Activated CD4-positive, alpha-beta T cell treated with anti-CD3 and anti-CD28 coated beads, Interleukin-2, Interleukin-4, amounts not matched to agents 100 ng/mL and 50 ng/mL, durations not matched to agents 16 hours and 8 hours (primary cell): Measurements from ENCODE around the gene MRTFA.
"Not testable (repeated sequence)": the region's sequence is repeated elsewhere in the genome, so short reads cannot be mapped to it uniquely, and the experiment has no call there.

Experiments
- DNase-seq: peaks from one replicate; pipeline ENCODE4 v3.0.0-alpha.2; 2020; ENCODE audit warnings: low spot score

MRTFA gene

DNA sequence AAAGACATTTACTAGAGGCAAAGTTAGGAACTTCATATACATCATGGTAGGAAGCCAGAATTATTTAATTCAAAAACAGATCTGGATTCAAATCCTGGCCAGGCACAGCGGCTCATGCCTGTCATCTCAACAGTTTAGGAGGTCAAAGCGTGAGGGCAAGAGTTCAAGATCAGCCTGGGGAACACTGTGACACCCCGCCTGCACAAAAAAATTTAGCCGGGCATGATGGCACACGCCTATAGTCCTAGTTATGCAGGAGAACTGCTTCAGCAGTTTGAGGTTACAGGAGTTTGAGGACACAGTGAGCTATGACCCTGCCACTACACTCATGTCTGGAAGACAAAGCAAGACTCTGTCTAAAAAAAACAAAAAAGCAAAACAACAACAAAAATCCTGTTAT is 8.9 kb downstream of the MRTFA start:
- no peak for DNase-seq

DNA sequence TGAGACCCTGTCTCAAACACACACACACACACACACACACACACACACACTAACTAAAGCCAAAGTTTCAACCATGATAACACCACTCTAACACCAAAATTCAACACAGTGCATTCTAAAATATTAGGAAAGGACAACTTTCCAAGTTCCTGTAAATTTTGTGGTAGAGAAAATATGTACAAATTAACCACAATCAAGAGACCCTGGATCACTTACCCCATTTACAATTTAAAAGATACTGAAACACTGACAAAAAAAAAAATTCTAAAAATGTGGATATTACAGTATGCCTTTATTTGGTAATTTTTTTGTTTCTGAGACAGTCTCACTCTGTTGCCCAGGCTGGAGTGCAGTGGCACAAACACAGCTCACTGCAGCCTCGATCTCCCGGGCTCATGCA is 9.7 kb downstream of the MRTFA start:
- DNase-seq: no peak

DNA sequence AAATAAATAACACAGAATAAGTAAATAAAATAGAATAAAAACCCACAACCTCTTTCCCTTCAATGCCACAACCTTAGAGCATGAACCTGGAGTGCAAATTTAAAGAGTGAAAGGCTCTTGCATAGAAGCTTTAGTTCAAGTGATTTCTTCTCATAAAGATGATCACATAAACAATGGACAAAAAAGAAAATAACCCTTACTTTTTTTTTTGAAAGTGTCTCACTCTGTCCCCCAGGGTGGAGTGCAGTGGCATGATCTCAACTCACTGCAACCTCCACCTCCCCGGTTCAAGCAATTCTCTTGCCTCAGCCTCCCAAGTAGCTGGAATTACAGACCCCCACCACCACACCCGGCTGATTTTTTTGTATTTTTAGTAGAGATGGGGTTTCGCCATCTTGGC is 10.7 kb downstream of the MRTFA start:
- not testable (repeated sequence) for DNase-seq

DNA sequence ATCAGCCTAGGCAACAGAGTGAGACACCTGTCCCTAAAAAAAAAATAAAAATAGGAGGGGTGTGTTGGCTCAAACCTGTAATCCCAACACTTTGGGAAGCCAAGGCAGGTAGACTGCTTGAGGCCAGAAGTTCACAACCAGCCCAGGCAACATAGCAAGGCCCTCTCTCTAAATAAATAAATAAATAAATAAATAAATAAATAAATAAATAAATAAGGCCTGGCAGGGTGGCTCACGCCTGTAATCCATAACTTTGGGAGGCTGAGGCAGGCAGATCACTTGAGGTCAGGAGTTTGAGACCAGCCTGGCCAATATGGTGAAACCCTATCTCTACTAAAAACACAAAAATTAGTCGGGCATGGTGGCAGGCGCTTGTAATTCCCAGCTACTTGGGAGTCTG is 11.2 kb downstream of the MRTFA start:
- DNase-seq: not testable (repeated sequence)

DNA sequence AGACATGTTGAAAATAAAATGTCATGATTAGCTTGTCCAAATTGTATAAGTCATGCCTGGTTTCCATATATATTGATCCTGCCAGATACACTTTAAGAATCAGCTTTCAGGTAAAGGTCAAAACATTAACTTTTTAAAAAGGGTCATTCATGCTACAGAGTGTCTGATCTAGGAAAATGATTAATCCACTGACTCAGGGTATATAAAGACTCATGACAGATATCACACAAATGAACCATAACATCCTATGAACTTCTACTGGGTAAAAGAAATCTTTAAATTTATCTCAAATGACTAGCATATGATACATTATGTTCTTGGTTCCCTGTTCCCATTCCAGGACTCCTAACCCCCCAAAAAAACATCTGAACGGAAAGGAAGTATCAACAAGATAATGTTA is 11.7 kb downstream of the MRTFA start:
- DNase-seq: no peak

DNA sequence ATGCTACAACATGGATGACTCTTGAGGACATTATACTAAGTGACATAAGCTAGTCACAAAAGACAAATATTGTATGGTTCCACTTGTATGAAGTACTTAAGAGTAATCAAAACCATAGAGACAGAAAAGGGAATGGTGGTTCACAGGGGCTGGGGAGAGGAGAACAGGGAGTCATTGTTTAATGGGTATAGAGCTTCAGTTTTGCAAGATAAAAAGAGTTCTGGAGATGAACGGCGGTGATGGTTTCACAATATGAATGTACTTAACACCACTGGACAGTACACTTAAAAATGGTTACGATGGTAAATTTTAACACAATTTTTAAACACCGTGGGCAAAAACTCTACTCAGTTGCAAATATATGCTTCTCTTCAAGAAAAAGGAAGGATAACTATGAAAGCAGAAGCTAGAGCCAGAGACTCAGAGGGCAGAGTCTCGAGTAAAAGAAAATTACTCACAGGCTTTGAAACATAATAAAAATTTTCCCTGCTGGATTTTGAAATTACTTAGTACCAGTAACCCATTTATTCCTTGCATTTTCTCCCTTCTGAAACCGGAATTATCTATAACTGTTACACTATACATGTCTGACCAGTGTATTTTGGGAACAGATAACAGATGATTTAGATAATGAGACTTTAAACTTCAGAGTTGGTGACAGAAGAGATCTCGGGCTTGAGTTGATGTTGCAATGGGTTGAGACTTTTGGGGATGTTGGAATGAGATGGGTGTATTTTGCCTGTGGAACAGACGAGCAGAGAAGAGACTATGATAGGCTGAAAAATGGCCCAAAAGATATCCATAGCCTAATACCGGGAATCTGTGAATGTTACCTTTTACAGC is 15.0 kb downstream of the MRTFA start:
- DNase-seq: no peak

DNA sequence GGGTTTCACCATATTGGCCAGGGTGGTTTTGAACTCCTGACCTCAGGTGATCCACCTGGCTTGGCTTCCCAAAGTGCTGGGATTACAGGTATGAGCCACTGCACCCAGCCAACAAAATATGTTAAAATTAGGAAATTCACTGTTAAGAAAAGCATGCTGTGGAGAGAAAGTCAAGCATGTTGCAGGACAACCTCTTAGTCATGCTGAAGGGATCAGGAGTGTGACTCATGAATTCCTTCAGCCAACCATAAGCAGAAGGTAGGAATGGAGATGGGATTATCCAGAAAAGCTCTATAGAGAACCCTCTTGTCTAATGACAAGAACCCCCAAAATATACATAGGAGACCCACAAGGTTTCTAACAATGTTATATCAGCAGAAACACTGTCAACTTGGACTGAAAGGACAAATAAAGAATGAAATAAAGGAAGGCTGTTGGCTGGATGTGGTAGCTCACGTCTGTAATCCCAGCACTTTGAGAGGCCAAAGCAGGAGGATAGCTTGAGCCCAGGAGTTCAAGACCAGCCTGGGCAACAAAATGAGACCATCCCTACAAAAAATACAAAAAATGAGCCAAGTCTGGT is 16.0 kb downstream of the MRTFA start:
- no peak for DNase-seq

DNA sequence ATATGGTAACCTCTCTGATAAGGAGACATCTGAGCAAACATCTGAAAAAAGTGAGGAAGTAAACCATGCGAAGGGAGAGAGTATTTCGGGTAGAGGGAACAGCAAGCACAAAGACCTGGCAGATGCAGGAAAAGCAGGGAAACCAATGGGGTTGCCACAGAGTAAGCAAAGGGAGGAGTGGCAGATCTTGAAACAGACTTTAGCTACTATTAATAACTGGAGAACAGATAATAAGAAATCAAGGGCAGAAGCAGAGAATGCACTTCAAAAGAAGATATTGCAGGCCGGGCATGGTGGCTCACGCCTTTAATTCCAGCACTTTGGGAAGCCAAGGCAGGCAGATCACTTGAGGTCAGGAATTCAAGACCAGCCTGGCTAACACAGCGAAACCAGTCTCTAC is 18.1 kb downstream of the MRTFA start:
- DNase-seq: no peak

DNA sequence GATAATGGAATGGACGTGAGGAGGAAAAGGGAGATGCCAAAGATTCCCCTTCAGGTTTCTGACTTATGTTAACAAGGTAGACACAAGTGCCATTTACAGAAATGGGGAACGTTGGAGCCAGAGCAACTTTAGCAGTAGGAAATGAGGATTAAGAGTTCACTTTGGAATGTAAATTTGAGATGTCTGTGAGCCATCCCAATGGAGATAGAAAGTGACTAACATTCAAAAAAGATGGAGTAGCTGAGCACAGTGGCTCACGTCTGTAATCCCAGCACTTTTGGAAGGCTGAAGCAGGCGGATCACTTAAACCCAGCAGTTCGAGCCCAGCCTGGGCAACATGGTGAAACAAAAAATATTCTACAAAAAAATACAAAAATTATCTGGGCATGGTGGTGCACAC is 19.9 kb downstream of the MRTFA start:
- DNase-seq: no peak

DNA sequence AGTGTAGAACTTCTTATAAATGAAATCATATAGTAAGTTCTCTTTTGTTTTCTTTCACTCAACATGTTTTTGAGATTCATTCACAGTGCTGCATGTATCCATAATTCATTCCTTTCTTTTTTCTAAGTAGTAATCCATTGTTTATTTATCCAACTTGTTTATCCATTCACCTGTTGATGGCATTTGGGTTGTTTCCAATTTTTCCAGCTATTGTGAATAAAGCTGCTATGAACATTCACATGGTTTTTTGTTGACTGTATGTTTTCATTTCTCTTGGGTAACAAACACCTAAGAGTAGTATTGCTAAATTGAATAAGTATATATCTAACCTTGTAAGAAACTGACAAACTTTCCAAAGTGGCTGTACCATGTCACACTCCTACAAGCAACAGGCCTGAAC is 23.5 kb downstream of the MRTFA start:
- DNase-seq: no peak

DNA sequence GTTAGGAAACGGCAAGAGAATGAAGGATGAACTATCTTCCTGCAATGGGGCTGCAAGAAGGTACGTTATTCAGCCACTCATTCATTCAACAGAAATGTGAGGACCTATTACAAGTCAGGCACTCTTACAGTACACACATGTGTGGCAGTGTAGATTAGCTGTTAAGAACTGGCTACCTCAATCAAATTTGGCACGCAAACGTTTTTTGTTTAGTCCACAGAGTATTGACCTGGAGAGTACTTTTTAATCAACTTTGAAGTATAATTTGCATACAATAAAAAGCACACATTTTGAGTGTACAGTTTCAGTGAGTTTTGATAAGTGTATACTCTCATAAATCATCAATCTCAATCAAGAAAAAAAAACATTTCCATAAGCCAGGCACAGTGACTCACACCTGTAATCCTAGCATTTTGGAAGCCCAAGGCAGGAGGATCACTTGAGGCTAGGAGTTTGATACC is 24.2 kb downstream of the MRTFA start:
- DNase-seq: no peak

DNA sequence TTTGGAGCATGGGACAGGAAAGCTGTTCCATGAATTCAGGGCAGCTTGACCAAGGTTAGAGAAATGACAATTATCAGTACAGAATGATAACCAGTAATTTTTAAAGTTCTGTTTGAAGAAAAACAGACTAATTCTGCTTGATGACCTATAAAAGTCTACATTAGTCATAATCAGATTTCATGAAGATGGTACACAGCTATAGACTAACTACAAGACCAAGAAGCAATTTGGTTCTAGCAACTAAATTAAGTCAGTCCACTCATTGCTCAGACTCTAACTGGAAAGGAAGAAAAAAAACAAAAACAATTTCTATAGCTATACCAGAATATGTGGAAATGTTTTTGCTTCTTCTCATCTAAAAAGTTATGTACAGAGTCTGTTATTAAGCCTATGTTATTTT is 24.9 kb downstream of the MRTFA start:
- DNase-seq: no peak

DNA sequence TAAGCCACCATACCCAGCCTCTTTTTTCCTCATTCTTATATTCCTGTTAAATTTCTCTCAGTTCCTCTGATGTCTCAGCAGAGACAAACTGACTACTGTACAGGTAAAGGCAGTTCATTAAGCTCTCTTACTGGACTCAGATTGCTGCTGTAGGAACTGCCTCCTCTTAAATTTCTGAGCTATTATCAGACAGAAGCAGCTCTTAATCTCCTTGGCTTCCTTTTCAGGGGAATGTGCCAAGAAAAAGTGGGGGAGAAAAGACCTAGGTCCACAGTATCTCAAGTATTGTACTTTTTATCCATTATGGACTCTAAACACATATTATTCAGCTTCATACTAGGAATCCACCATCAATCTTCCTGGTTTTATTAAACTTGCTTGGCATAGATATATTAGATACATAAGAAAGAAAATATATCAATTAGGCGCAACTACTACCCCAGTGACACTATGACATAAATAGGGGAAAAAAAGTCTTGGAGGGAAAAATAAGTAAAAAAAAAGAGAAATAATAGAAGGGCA is 26.1 kb downstream of the MRTFA start:
- no peak for DNase-seq

DNA sequence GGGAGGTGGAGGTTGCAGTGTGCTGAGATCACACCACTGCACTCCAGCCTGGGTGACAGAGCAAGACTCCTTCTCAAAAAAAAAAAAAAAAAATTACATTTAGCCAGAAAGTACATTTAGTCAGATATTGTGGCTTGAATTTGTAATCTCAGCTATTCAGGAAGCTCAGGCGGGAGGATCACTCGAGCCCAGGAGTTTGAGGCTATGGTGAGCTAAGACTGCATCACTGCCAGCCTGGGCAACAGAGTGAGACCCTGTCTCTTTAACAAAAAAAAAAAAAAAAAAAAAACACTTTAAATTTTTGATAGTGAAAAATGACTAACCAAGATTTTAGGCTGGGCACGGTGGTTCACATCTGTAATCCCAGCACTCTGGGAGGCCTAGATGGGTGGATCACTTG is 27.3 kb downstream of the MRTFA start:
- DNase-seq: no peak

DNA sequence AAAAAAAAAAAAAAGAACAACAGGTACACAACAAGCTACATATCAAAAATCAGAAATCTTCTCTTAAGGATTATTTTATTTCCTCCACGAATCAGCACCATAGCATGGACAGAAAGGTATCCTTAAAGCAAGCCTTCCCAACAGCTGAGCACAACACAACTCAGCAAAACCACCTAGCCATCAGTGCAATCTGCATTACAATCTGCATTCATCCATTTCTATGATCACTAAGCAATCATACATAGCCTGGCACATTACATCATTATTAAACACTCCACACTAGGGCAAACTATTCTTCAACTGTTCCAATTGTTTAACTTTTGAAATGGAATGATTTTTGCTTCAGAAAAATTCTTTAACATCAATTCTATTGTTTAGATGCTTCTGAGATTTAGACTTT is 29.0 kb downstream of the MRTFA start:
- no peak for DNase-seq

DNA sequence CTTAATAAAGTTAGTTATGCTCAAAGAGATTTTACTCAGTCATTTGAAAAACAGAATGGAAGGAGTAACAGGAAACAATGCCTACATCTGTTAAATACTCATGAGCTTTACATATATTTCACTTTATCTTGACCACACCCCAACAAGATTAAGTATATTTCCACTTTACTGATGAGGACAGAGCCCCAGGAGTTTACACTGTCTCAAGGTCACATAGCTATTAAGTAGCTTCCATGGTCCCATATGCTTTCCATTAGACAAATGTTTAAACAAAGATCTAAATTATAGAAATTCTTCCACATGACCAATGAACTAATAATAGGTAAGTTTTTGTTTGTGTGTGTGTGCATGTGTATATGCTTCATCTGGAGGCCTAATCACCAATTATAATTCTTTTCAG is 30.2 kb downstream of the MRTFA start:
- DNase-seq: no peak

DNA sequence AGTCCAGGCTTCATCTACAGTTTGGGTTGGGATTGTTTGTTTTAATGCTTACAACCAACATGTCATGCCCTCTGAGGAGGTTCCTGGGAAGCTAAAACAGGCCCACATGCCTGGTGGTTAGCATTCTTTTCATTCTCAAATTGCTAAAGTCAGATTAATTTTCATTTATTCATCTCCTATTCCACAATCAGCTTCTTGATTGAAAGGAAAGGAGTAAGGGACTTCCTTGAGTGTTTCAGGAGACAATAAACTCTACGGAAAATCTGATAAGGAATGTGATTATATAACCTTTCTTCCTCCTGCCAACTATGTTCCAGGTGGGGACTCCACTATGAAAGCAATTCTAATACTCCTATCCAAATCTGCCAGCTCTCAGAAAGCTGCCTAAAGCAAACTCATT is 30.8 kb downstream of the MRTFA start:
- DNase-seq: no peak

DNA sequence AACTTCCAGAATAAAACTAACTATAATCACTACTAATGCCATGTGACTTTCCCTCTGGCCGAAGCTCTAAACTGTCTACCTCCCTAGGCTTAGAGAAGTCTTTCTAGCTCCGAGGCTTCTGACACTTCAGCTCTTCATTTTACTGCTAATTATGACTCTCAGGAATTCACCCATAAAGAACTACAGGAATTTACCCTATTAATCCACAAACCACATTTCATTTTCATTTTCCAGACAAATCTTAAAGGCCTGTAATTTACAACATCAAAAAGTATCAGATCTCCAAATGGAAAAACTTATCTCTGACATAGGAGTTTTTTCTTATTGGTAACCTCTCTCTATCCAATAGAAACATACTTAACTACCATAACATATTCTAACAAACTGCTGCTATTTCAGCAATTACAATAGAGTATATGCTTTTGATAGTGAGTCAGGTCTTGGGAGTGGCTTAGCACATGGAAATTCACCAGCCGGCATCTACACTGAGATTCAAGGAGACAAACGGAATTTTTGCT is 33.4 kb downstream of the MRTFA start:
- DNase-seq: no peak

DNA sequence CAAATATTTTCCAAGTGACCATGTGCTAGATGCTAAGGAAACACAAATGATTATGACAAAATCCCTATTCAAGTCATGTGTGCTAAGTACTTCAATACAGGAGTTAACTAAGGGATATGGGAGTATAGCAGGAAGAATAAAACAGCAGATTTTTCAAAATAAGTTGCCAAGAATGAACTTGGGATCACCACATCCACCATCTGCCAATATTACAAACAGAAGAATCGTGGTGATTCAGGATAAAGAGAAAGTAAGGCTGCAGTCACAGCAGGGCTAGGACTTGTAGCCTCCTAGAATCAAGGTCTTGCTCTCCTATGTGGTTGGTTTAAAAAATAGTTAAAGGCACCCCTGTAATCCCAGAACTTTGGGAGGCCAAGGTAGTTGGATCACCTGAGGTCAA is 34.3 kb downstream of the MRTFA start:
- DNase-seq: no peak

DNA sequence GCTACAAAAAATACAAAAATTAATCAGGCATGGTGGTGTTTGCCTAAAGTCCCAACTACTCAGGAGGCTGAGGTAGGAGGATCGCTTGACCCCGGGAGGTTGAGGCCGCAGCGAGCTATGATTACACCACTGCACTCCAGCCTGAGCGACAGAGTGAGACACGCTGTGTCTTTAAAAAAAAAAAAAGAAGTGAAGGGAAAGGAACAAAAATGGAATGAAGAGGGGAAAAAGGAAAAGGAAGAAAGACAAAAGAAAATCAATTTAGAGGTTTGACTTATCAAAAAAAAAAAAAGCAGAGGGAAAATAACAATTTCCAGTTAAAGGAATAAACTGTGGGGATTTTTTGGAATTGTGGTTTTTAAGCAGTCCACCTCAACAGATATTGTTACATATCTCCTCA is 36.8 kb downstream of the MRTFA start:
- no peak for DNase-seq

DNA sequence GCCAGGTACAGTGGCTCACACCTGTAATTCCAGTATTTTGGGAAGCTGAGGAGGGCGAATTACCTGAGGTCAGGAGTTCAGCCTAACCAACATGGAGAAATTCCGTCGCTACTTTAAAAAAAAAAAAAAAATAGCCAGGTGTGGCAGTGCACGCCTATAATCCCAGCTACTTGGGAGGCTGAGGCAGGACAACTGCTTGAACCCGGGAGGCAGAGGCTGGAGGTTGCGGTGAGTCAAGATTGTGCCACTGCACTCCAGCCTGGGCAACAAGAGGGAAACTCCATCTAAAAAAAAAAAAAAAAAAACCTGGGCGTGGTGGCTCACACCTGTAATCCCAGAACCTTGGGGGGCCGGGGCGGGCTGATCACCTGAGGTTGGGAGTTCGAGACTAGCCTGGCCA is 37.8 kb downstream of the MRTFA start:
- not testable (repeated sequence) for DNase-seq

DNA sequence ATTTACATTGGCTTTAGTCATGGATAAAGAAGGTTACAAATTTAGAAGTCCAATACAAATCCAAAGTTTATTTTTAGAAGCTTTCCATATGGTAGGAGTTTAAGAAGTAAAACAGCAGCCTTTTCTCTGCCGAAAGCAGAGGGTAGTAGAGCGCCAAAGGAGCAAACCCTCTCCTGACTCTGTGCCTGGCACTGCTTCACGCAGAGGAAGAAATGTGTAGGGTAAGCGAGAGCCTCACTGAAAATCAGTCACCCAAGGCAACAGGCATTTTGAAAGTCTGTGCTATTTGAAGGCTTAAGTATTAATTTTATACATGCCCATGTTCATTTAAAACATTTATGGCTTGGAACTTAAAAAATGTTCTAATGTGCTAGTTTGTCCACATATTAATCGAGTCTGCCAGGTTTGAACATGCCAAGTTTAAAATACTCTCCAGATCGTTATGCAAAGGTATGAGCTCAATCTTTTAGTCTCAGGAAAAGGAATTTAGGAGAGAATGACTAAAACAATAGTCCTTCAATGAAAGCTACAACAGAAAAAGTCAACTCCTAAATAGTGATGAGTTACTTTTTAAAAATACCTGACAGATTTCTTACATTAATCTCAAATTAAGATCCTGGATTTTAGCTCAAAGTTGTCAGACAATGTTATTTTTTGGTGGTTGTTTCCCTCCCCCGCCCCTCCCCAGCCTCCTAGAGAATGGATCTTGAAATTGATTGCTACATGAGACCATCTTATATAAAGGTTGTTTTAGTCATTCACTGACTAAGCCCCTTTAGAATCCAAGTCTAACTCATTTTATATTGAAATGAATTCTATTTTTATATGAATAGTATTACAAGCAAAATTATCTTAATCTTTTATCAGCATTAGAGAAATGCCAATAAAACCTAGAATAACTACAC is 38.7 kb downstream of the MRTFA start:
- DNase-seq: no peak
